ENCODE results near the gene ANO10.
"Not testable (repeated sequence)": the region's sequence is repeated elsewhere in the genome, so short reads cannot be mapped to it uniquely, and the experiment has no call there.

The ANO10 gene

GRCh38 chr3:43361077-43361476, 260.7 kb downstream of the ANO10 start:
- DNase-seq (ENCODE audit: low read depth in 1 of 2, low spot score in 1 of 2), result no peak
- no peak for TF ChIP-seq JUND (IDR thresholded peaks at IDR 0.05; ENCODE audit: low read depth)
- in situ Hi-C loops (cut with HindIII; ENCODE audit: low pct_unique_long_range_greater_than_20kb, low sequenced_read_pairs), result no loop called here

GRCh38 chr3:43356033-43356432, 265.8 kb downstream of the ANO10 start:
- DNase-seq (ENCODE audit: low read depth in 1 of 2, low spot score in 1 of 2); in situ Hi-C loops (cut with HindIII; ENCODE audit: low pct_unique_long_range_greater_than_20kb, low sequenced_read_pairs): not testable (repeated sequence)

GRCh38 chr3:43353923-43354670, 267.7 kb downstream of the ANO10 start:
- in situ Hi-C loops (cut with HindIII; ENCODE audit: low pct_unique_long_range_greater_than_20kb, low sequenced_read_pairs), result no loop called here
- TF ChIP-seq JUND (IDR thresholded peaks at IDR 0.05; ENCODE audit: low read depth), result no peak
- no peak for DNase-seq (ENCODE audit: low read depth in 1 of 2, low spot score in 1 of 2)

- TF ChIP-seq JUND (IDR thresholded peaks at IDR 0.05; ENCODE audit: low read depth), result no peak
- in situ Hi-C loops (cut with HindIII; ENCODE audit: low pct_unique_long_range_greater_than_20kb, low sequenced_read_pairs), result no loop called here
- no peak for DNase-seq (ENCODE audit: low read depth in 1 of 2, low spot score in 1 of 2)
These were observed 268.4 kb downstream of the ANO10 start for GRCh38 chr3:43353393-43353792.

GRCh38 chr3:43349716-43350115, 272.1 kb downstream of the ANO10 start:
- in situ Hi-C loops (cut with HindIII; ENCODE audit: low pct_unique_long_range_greater_than_20kb, low sequenced_read_pairs), result no loop called here
- no peak for DNase-seq (ENCODE audit: low read depth in 1 of 2, low spot score in 1 of 2)
- no peak for TF ChIP-seq JUND (IDR thresholded peaks at IDR 0.05; ENCODE audit: low read depth)

- in situ Hi-C loops (cut with HindIII; ENCODE audit: low pct_unique_long_range_greater_than_20kb, low sequenced_read_pairs), result no loop called here
- DNase-seq (ENCODE audit: low read depth in 1 of 2, low spot score in 1 of 2), result no peak
These were observed 272.8 kb downstream of the ANO10 start for GRCh38 chr3:43348852-43349574.

GRCh38 chr3:43348350-43348749, 273.5 kb downstream of the ANO10 start:
- in situ Hi-C loops (cut with HindIII; ENCODE audit: low pct_unique_long_range_greater_than_20kb, low sequenced_read_pairs), result no loop called here
- DNase-seq (ENCODE audit: low read depth in 1 of 2, low spot score in 1 of 2), result no peak
- no peak for TF ChIP-seq JUND (IDR thresholded peaks at IDR 0.05; ENCODE audit: low read depth)

More at GRCh38 chr3:43348852-43349574, 272.8 kb downstream of the ANO10 start:
- TF ChIP-seq JUND (IDR thresholded peaks at IDR 0.05; ENCODE audit: low read depth), result no peak

- in situ Hi-C loops (cut with HindIII; ENCODE audit: low pct_unique_long_range_greater_than_20kb, low sequenced_read_pairs), result no loop called here
- DNase-seq (ENCODE audit: low read depth in 1 of 2, low spot score in 1 of 2), result no peak
- TF ChIP-seq JUND (IDR thresholded peaks at IDR 0.05; ENCODE audit: low read depth), result no peak
These were observed 274.0 kb downstream of the ANO10 start for GRCh38 chr3:43347774-43348173.

- no peak for TF ChIP-seq JUND (IDR thresholded peaks at IDR 0.05; ENCODE audit: low read depth)
- in situ Hi-C loops (cut with HindIII; ENCODE audit: low pct_unique_long_range_greater_than_20kb, low sequenced_read_pairs), result no loop called here
- DNase-seq (ENCODE audit: low read depth in 1 of 2, low spot score in 1 of 2), result no peak
These were observed 274.6 kb downstream of the ANO10 start for GRCh38 chr3:43346978-43347749.

- in situ Hi-C loops (cut with HindIII; ENCODE audit: low pct_unique_long_range_greater_than_20kb, low sequenced_read_pairs), result no loop called here
- TF ChIP-seq JUND (IDR thresholded peaks at IDR 0.05; ENCODE audit: low read depth), result no peak
- no peak for DNase-seq (ENCODE audit: low read depth in 1 of 2, low spot score in 1 of 2)
These were observed 275.9 kb downstream of the ANO10 start for GRCh38 chr3:43345877-43346276.

GRCh38 chr3:43345246-43345645, 276.6 kb downstream of the ANO10 start:
- no peak for DNase-seq (ENCODE audit: low read depth in 1 of 2, low spot score in 1 of 2)
- in situ Hi-C loops (cut with HindIII; ENCODE audit: low pct_unique_long_range_greater_than_20kb, low sequenced_read_pairs), result no loop called here
- TF ChIP-seq JUND (IDR thresholded peaks at IDR 0.05; ENCODE audit: low read depth), result no peak

- in situ Hi-C loops (cut with HindIII; ENCODE audit: low pct_unique_long_range_greater_than_20kb, low sequenced_read_pairs), result no loop called here
- no peak for DNase-seq (ENCODE audit: low read depth in 1 of 2, low spot score in 1 of 2)
- TF ChIP-seq JUND (IDR thresholded peaks at IDR 0.05; ENCODE audit: low read depth), result no peak
These were observed 277.3 kb downstream of the ANO10 start for GRCh38 chr3:43344520-43344919.

GRCh38 chr3:43343815-43344214, 278.0 kb downstream of the ANO10 start:
- no peak for DNase-seq (ENCODE audit: low read depth in 1 of 2, low spot score in 1 of 2)
- in situ Hi-C loops (cut with HindIII; ENCODE audit: low pct_unique_long_range_greater_than_20kb, low sequenced_read_pairs), result no loop called here
- TF ChIP-seq JUND (IDR thresholded peaks at IDR 0.05; ENCODE audit: low read depth), result no peak

Measured in T47D (cell line).